IMR-90 (cell line): ENCODE data around the gene ASTN2. TPM values are rescaled to one million over a fixed set of nuclear protein-coding genes. Genes with fewer than 3 reads are reported as not detected.

ENCODE experiments used
- ATAC-seq: fragments of 200-7000 bp; cut with Tn5 transposase; 2 replicates; pipeline ENCODE4 v1.9.1; 2020; ENCODE audit warnings: low read depth, mild to moderate bottlenecking, moderate library complexity
- BruUV-seq: library from RNA; stranded (reverse); fragments of 400-500 nt; replicated peaks from 2 replicates; lab custom pipeline; 2021; lab: Mats Ljungman, UMichigan
- CTCF ChIA-PET: fragments of 300-600 bp; formaldehyde crosslinking; extraction: SDS; loops from one replicate; lab custom pipeline; 2021; ENCODE audit warnings: antibody characterized with exemption; lab: Yijun Ruan, JAX
- POLR2A ChIA-PET: fragments of 300-600 bp; sonication (Branson Sonifier 250); formaldehyde crosslinking; loops from one replicate; lab custom pipeline; 2022; ENCODE audit warnings: antibody characterized with exemption; ENCODE audit not compliant: unreplicated experiment; lab: Charles Lee
- DNase-seq: peaks from one replicate; pipeline ENCODE4 v3.0.0; 2013
- H2AFZ ChIP-seq: replicated peaks from 2 replicates; pipeline ENCODE3; 2013; ENCODE audit warnings: low read length, mild to moderate bottlenecking; ENCODE audit not compliant: poor library complexity
- H2AK5ac ChIP-seq: 2 replicates; pipeline ENCODE4 v1.6.1; 2013; ENCODE audit warnings: low read depth, low read length, inconsistent platforms
- H2AK9ac ChIP-seq: replicated peaks from 2 replicates; pipeline ENCODE3; 2013; ENCODE audit warnings: mild to moderate bottlenecking, low read depth, low read length, moderate library complexity; ENCODE audit not compliant: poor library complexity
- H2BK120ac ChIP-seq: 2 replicates; pipeline ENCODE4 v1.6.1; 2013; ENCODE audit warnings: low read depth, low read length, inconsistent platforms
- H2BK15ac ChIP-seq: 3 replicates; pipeline ENCODE4 v1.6.1; 2013; ENCODE audit warnings: low read depth, low read length, inconsistent platforms
- H2BK20ac ChIP-seq: 2 replicates; pipeline ENCODE4 v1.6.1; 2013; ENCODE audit warnings: low read depth, mild to moderate bottlenecking, inconsistent platforms, low read length, moderate library complexity
- H2BK5ac ChIP-seq: 2 replicates; pipeline ENCODE4 v1.6.1; 2013; ENCODE audit warnings: mild to moderate bottlenecking, low read depth, low read length, inconsistent platforms; ENCODE audit not compliant: poor library complexity, severe bottlenecking
- H3K14ac ChIP-seq: replicated peaks from 2 replicates; pipeline ENCODE4 v1.6.1; 2013; ENCODE audit warnings: low read depth, low read length, inconsistent platforms
- H3K18ac ChIP-seq: 2 replicates; pipeline ENCODE4 v1.6.1; 2013; ENCODE audit warnings: low read depth, low read length, control low read depth
- H3K23ac ChIP-seq: 2 replicates; pipeline ENCODE4 v1.6.1; 2013; ENCODE audit warnings: low read depth, low read length, inconsistent platforms
- H3K27ac ChIP-seq: 2 replicates; pipeline ENCODE4 v1.5.1; 2013; ENCODE audit warnings: mild to moderate bottlenecking, control low read depth, low read length; ENCODE audit not compliant: insufficient read depth
- H3K27me3 ChIP-seq: 2 replicates; pipeline ENCODE4 v1.6.1; 2013; ENCODE audit warnings: low read length; ENCODE audit not compliant: control insufficient read depth, insufficient read depth
- H3K36me3 ChIP-seq: 2 replicates; pipeline ENCODE4 v1.6.1; 2013; ENCODE audit warnings: low read length, mixed read lengths; ENCODE audit not compliant: control insufficient read depth, insufficient read depth
- H3K4ac ChIP-seq: 2 replicates; pipeline ENCODE4 v1.6.1; 2013; ENCODE audit warnings: low read depth, low read length, inconsistent platforms
- H3K4me1 ChIP-seq: 2 replicates; pipeline ENCODE4 v1.6.1; 2013; ENCODE audit warnings: low read length, mixed read lengths; ENCODE audit not compliant: control insufficient read depth, insufficient read depth
- H3K4me2 ChIP-seq: 2 replicates; pipeline ENCODE4 v1.6.1; 2013; ENCODE audit warnings: low read depth, mild to moderate bottlenecking, control low read depth, low read length, moderate library complexity
- H3K4me3 ChIP-seq: 2 replicates; pipeline ENCODE4 v1.5.1; 2013; ENCODE audit warnings: low read depth, mild to moderate bottlenecking, control low read depth, low read length, moderate library complexity; ENCODE audit not compliant: insufficient read depth
- H3K56ac ChIP-seq: 2 replicates; pipeline ENCODE4 v1.6.1; 2013; ENCODE audit warnings: low read length, inconsistent platforms; ENCODE audit not compliant: insufficient read depth; ENCODE audit errors: extremely low read depth
- H3K79me1 ChIP-seq, 2 experiments: 2 replicates each; pipeline ENCODE4 v1.6.1; 2013; ENCODE audit warnings: low read length in 2 of 2, inconsistent platforms in 1 of 2, low read depth in 1 of 2
- H3K9ac ChIP-seq: 2 replicates; pipeline ENCODE4 v1.6.1; 2013; ENCODE audit warnings: low read depth, low read length, control low read depth
- H3K9me1 ChIP-seq: 2 replicates; pipeline ENCODE4 v1.6.1; 2013; ENCODE audit warnings: low read length, inconsistent platforms; ENCODE audit not compliant: insufficient read depth
- H3K9me3 ChIP-seq: 2 replicates; pipeline ENCODE4 v1.6.1; 2013; ENCODE audit warnings: low read length; ENCODE audit not compliant: control insufficient read depth, insufficient read depth
- H4K20me1 ChIP-seq: 2 replicates; pipeline ENCODE4 v1.6.1; 2013; ENCODE audit warnings: low read length, inconsistent platforms; ENCODE audit not compliant: insufficient read depth
- H4K5ac ChIP-seq: 2 replicates; pipeline ENCODE4 v1.6.1; 2013; ENCODE audit warnings: mild to moderate bottlenecking, low read depth, low read length, control low read depth
- H4K8ac ChIP-seq, 2 experiments: 2 replicates each; pipeline ENCODE4 v1.6.1; 2013; ENCODE audit warnings: low read depth in 2 of 2, low read length in 2 of 2, control low read depth in 1 of 2, inconsistent platforms in 1 of 2
- H4K91ac ChIP-seq: 2 replicates; pipeline ENCODE4 v1.6.1; 2013; ENCODE audit warnings: low read depth, low read length, inconsistent platforms; ENCODE audit not compliant: insufficient read depth
- BHLHE40 ChIP-seq: fragments of 150-350 bp; IDR thresholded peaks from 2 replicates; pipeline ENCODE4 v1.6.1; 2016; ENCODE audit warnings: mild to moderate bottlenecking, low read depth, low read length
- CEBPB ChIP-seq: IDR thresholded peaks from 2 replicates; pipeline ENCODE4 v1.6.1; 2012; ENCODE audit warnings: low read depth, low read length, improper control_type of control experiment
- CHD1 ChIP-seq: IDR thresholded peaks from 2 replicates; pipeline ENCODE4 v1.6.1; 2012; ENCODE audit warnings: low read depth, low read length, improper control_type of control experiment
- CTCF ChIP-seq: conservative IDR thresholded peaks from 2 replicates; pipeline ENCODE4 v1.5.1; 2012; ENCODE audit warnings: mild to moderate bottlenecking, low read depth, low read length, improper control_type of control experiment
- ELK1 ChIP-seq: fragments of 150-350 bp; IDR thresholded peaks from 2 replicates; pipeline ENCODE4 v1.6.1; 2016; ENCODE audit warnings: low read depth, mild to moderate bottlenecking, low read length, moderate library complexity, borderline replicate concordance
- FOS ChIP-seq: fragments of 150-350 bp; IDR thresholded peaks from 2 replicates; pipeline ENCODE4 v1.6.1; 2016; ENCODE audit warnings: low read depth, low read length
- MAFK ChIP-seq: IDR thresholded peaks from 2 replicates; pipeline ENCODE4 v1.6.1; 2012; ENCODE audit warnings: low read depth, low read length, improper control_type of control experiment
- MAZ ChIP-seq: IDR thresholded peaks from 2 replicates; pipeline ENCODE4 v1.6.1; 2012; ENCODE audit warnings: low read depth, mild to moderate bottlenecking, low read length, improper control_type of control experiment, moderate library complexity, borderline replicate concordance
- MXI1 ChIP-seq: IDR thresholded peaks from 2 replicates; pipeline ENCODE4 v1.6.1; 2012; ENCODE audit warnings: low read depth, mild to moderate bottlenecking, low read length, moderate library complexity, borderline replicate concordance
- NFE2L2 ChIP-seq: fragments of 150-350 bp; IDR thresholded peaks from 2 replicates; pipeline ENCODE4 v1.6.1; 2016; ENCODE audit warnings: low read depth, mild to moderate bottlenecking, low read length
- POLR2A ChIP-seq: IDR thresholded peaks from 2 replicates; pipeline ENCODE4 v1.6.1; 2012; ENCODE audit warnings: mild to moderate bottlenecking, low read depth, low read length
- RAD21 ChIP-seq: IDR thresholded peaks from 2 replicates; pipeline ENCODE4 v1.6.1; 2012; ENCODE audit warnings: low read length, improper control_type of control experiment
- RCOR1 ChIP-seq: IDR thresholded peaks from 2 replicates; pipeline ENCODE4 v1.6.1; 2012; ENCODE audit warnings: mild to moderate bottlenecking, low read length, improper control_type of control experiment; ENCODE audit not compliant: insufficient replicate concordance
- RFX5 ChIP-seq: IDR thresholded peaks from 2 replicates; pipeline ENCODE4 v1.8.0; 2012; ENCODE audit warnings: low read depth, mild to moderate bottlenecking, low read length, moderate library complexity
- SMC3 ChIP-seq: fragments of 150-350 bp; IDR thresholded peaks from 2 replicates; pipeline ENCODE4 v1.6.1; 2016; ENCODE audit warnings: low read depth, mild to moderate bottlenecking, antibody characterized with exemption, low read length, moderate library complexity
- USF2 ChIP-seq: fragments of 150-350 bp; IDR thresholded peaks from 2 replicates; pipeline ENCODE4 v1.6.1; 2017; ENCODE audit warnings: mild to moderate bottlenecking, antibody characterized with exemption, low read length, low read depth
- WGBS, 2 experiments: methylation state at CpG; one replicate each; pipeline versions ENCODE4 v1.1.5 to v1.1.7; 2013; ENCODE audit warnings: missing lambda C conversion rate in 2 of 2; ENCODE audit not compliant: insufficient read length in 1 of 2; ENCODE audit errors: extremely low coverage in 2 of 2; 5-methylcytosine and 5-hydroxymethylcytosine counted together
- dilution Hi-C: fragments of 300-500 bp; cut with HindIII; formaldehyde crosslinking; loops from one replicate; pipeline ENCODE4 v1.14.3; 2018; ENCODE audit warnings: low sequenced_read_pairs; ENCODE audit not compliant: unreplicated experiment
- in situ Hi-C: fragments of 300-500 bp; cut with MboI; formaldehyde crosslinking; loops from 3 replicates; pipeline ENCODE4 v1.14.3; 2019; ENCODE audit warnings: low sequenced_read_pairs, inconsistent platforms, mixed read lengths
- intact Hi-C: fragments of 100-400 bp; cut with micrococcal nuclease; formaldehyde crosslinking; loops from 2 replicates; pipeline ENCODE4 v1.10.0; 2022
- polyA plus RNA-seq, 3 experiments: library from polyadenylated mRNA; depleted of rRNA; stranded (reverse); fragments of >200 nt; gene quantifications; 2 replicates each; pipeline ENCODE4 v1.2.3, GENCODE V29; 2012; ENCODE audit warnings: low replicate concordance in 1 of 3
- total RNA-seq: library from RNA; depleted of rRNA; stranded (reverse); fragments of >200 nt; gene quantifications from 2 replicates; pipeline ENCODE4 v1.2.3, GENCODE V29; 2012

The ASTN2 gene
- total and polyA plus RNA-seq, 2 of the 4 experiments (the other 2 are of a cell fraction): 3.8 to 6.8 TPM

- Histone ChIP-seq H3K9me1 (no peaks in the 10 kb centered on the region), H3K56ac (no peak overlapping the region), H2BK15ac (no peak overlapping the region), H3K4me3 (no peak overlapping the region), H2BK120ac (no peak overlapping the region), H3K23ac (no peak overlapping the region), H4K20me1 (no peaks in the 10 kb centered on the region), H4K8ac (no peak overlapping the region), H2AK5ac (no peak overlapping the region), H3K4me2 (no peak overlapping the region), H3K79me1 (no peaks in the 10 kb centered on the region), H2BK20ac (no peak overlapping the region), H4K5ac (no peak overlapping the region), H4K91ac (no peak overlapping the region), H3K4ac (no peak overlapping the region), H2AK9ac (no peak overlapping the region), H3K27me3 (no peaks in the 10 kb centered on the region), H3K27ac (no peak overlapping the region), H3K18ac (no peak overlapping the region), H3K9ac (no peak overlapping the region), H3K4me1 (no peaks in the 10 kb centered on the region), H3K14ac (no peak overlapping the region), H2AFZ (no peak overlapping the region), H3K9me3 (peaks cover 6% of the 10 kb centered on the region; the same call in 1 of the 2 replicates), H2BK5ac (no peak overlapping the region), H3K36me3 (no peaks in the 10 kb centered on the region)
- ChIA-PET CTCF (no interaction called here), POLR2A (no interaction called here)
- TF ChIP-seq MAFK (no peak), ELK1 (no peak), RFX5 (no peak), USF2 (no peak), MXI1 (no peak), RAD21 (no peak), RCOR1 (no peak), CEBPB (no peak), FOS (no peak), SMC3 (no peak), POLR2A (no peak), NFE2L2 (no peak), CHD1 (no peak), CTCF (no peak), MAZ (no peak), BHLHE40 (no peak)
- BruUV-seq: no TSS peak
- ATAC-seq: no peak
- no CpG with 5 or more reads among the region's 5 CpGs for WGBS, 2 experiments
- dilution Hi-C loops (no loop called here), intact Hi-C loops (no loop called here), in situ Hi-C loops (no loop called here)
- DNase-seq: no peak
These were observed 110.3 kb downstream of the ASTN2 start for GRCh38 chr9:117304549-117304948.
